ENCODE data around the gene IYD.

The IYD gene

DNA sequence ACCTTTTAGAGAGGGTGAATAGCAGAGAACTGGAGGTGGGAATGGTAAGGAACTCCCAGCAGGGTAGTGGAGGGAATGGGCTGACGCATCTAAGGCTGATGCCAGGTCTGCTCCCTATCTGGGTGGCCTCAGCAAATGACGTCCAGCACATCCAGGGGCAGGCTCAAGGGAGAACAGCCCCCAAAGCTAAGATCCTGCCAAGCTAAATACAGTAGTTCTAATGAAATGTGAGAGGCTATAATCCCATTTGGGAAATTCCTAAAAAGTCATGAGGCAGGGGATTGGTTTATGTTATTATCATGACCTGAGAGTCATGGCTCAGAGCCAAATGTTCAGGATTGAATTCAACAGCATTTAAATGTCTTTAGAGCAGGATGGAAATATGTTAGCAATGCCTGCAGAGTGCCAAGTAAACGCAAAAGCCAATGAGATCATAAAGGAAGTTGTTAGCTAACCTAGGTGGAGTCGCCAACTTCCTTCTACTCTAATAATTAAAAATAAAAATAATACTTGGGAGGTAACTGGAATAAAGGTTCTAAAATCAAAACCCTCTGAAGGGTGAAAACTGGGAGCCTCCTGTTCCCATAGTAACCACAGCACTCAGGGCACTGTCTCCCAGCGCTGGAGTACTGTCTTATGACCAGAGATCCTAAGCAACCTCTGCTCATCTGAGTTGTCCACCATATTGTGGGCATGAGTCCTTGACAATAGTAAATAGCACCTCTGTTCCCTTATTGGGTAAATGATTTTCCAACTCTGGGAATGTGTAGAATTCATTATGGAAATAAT is 34.8 kb downstream of the IYD start:
- no peaks in the 10 kb centered on the region for H3K9me3 ChIP-seq (ENCODE audit: control insufficient read depth in 1 of 2, low read length in 2 of 2)
- no peaks in the 10 kb centered on the region for H3K27me3 ChIP-seq (ENCODE audit: low read depth, low read length)
- no peaks in the 10 kb centered on the region for H3K4me1 ChIP-seq (ENCODE audit: control insufficient read depth in 1 of 2, insufficient read depth in 2 of 2, low read length in 2 of 2)
- H3K27ac ChIP-seq (ENCODE audit: low read length): no peak overlapping the region
- H3K4me3 ChIP-seq (ENCODE audit: low read depth in 1 of 2, low read length in 2 of 2): no peak overlapping the region
- H3K36me3 ChIP-seq (ENCODE audit: control insufficient read depth in 1 of 2, insufficient read depth in 2 of 2, low read length in 2 of 2): no peaks in the 10 kb centered on the region

DNA sequence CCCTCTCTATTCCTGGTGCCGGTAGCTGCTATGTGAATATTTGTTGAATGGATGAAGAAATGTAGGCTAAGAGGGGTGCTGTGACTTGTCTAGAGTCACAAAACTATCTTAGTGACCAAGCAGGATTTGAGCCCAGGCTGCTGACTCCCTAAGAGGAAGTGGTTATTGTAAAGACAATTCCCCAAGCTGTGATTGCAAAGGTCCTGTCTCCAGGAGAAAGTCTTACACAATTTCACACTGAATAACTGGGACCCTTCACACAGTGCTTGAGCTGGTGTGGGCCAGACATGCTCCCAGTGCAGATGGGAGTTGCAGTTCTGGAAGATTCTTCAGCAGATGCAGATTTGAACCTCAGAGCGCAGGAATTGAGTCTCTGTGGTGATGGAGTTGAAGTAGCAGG is 38.1 kb downstream of the IYD start:
- H3K27ac ChIP-seq (ENCODE audit: low read length): no peak overlapping the region
- H3K36me3 ChIP-seq (ENCODE audit: control insufficient read depth in 1 of 2, insufficient read depth in 2 of 2, low read length in 2 of 2): no peaks in the 10 kb centered on the region
- H3K27me3 ChIP-seq (ENCODE audit: low read depth, low read length): no peaks in the 10 kb centered on the region
- H3K9me3 ChIP-seq (ENCODE audit: control insufficient read depth in 1 of 2, low read length in 2 of 2): no peaks in the 10 kb centered on the region
- peaks cover 13 to 18% of the 10 kb centered on the region in 2 donors for H3K4me1 ChIP-seq (ENCODE audit: control insufficient read depth in 1 of 2, insufficient read depth in 2 of 2, low read length in 2 of 2)
- H3K4me3 ChIP-seq (ENCODE audit: low read depth in 1 of 2, low read length in 2 of 2): no peak overlapping the region

DNA sequence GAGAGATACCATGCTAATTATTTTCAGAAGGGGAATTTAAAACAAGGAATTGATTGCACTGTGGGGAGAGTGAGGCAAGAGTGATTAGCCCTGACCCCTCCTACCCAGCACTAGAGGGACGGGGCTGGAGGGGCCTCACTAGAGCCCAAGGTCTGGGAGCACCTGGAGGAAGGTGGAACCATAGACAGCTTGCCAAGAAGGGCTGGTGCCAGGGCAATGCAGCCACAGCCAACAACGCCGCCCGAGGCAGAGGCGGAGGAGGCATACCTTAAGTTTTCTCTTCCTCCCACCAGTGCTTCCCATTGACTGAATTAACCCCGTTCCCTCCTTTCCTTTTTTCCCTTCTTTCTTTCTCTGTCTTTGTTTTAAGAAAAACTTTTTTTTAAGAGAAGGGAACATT is 40.0 kb downstream of the IYD start:
- no peak overlapping the region for H3K4me3 ChIP-seq (ENCODE audit: low read depth in 1 of 2, low read length in 2 of 2)
- no peak overlapping the region for H3K27ac ChIP-seq (ENCODE audit: low read length)
- no peaks in the 10 kb centered on the region for H3K9me3 ChIP-seq (ENCODE audit: control insufficient read depth in 1 of 2, low read length in 2 of 2)
- no peaks in the 10 kb centered on the region for H3K36me3 ChIP-seq (ENCODE audit: control insufficient read depth in 1 of 2, insufficient read depth in 2 of 2, low read length in 2 of 2)
- H3K27me3 ChIP-seq (ENCODE audit: low read depth, low read length): no peaks in the 10 kb centered on the region
- H3K4me1 ChIP-seq (ENCODE audit: control insufficient read depth in 1 of 2, insufficient read depth in 2 of 2, low read length in 2 of 2): peaks cover 13 to 18% of the 10 kb centered on the region in 2 donors

DNA sequence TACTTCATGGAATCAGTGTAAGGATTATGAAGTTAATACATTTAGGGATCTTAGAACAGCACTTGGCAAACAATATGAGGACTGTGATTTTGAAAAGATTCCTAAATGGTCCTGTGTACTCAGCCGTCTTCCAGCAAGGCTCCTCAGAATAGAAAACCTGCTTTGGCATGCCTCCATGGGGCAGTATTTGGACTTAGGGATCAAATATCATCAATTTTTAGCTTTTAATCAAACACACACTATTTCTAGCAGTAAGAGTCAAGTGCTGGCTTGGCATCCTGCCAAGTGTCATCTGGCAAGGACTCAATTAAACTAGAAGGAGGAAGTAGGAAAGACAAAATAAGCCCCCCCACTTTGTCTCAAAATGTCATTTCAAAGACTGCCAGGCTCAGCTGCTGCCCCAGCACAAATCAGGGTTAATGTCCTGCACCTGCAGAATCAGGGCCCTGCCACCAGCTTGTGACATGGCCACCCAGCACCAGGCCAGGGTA is 40.8 kb downstream of the IYD start:
- no peaks in the 10 kb centered on the region for H3K27me3 ChIP-seq (ENCODE audit: low read depth, low read length)
- H3K27ac ChIP-seq (ENCODE audit: low read length): no peak overlapping the region
- no peak overlapping the region for H3K4me3 ChIP-seq (ENCODE audit: low read depth in 1 of 2, low read length in 2 of 2)
- no peaks in the 10 kb centered on the region for H3K9me3 ChIP-seq (ENCODE audit: control insufficient read depth in 1 of 2, low read length in 2 of 2)
- no peaks in the 10 kb centered on the region for H3K36me3 ChIP-seq (ENCODE audit: control insufficient read depth in 1 of 2, insufficient read depth in 2 of 2, low read length in 2 of 2)
- H3K4me1 ChIP-seq (ENCODE audit: control insufficient read depth in 1 of 2, insufficient read depth in 2 of 2, low read length in 2 of 2): peaks cover 13 to 18% of the 10 kb centered on the region in 2 donors

DNA sequence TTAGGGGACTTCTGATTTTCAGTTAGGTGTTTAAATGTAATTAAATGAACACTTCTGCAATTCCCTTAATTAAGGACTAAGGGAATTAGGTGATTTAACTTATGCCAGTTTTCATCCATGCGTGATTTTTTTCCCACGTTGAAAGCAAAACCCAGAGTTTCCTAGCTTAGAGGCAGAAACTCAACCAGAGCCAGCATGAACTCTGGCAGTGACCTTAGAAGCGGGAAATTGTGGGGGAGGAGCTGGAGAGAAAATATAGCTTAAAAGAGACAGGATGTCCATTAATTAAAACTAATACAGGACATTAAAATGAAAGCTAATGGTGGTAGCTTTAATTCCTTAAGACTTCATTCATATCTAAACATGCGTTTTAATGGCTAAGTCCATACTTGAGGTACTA is 41.6 kb downstream of the IYD start:
- H3K27ac ChIP-seq (ENCODE audit: low read length): no peak overlapping the region

DNA sequence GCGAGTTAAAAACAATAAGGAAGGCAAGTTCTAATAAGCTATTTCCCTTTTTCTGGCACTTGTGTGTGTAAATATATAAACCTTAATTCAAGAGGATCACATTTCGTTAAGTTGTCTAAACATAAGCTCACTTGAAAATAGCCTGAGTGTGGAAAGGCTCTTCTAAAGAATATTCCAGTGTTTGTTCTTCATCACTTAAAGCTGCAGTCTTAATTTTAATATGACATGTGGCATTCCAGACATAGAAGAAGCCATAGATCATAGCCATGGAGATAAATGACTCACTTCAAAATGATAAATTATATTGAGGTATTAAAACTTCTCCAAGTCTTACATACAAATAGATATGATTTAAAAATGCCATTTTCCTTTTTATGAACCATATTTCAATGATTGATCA is 42.1 kb downstream of the IYD start:
- Histone ChIP-seq H3K4me3 (ENCODE audit: low read depth in 1 of 2, low read length in 2 of 2) (no peak overlapping the region), H3K36me3 (ENCODE audit: control insufficient read depth in 1 of 2, insufficient read depth in 2 of 2, low read length in 2 of 2) (no peaks in the 10 kb centered on the region), H3K9me3 (ENCODE audit: control insufficient read depth in 1 of 2, low read length in 2 of 2) (no peaks in the 10 kb centered on the region), H3K27ac (ENCODE audit: low read length) (no peak overlapping the region), H3K4me1 (ENCODE audit: control insufficient read depth in 1 of 2, insufficient read depth in 2 of 2, low read length in 2 of 2) (peaks cover 13 to 18% of the 10 kb centered on the region in 2 donors), H3K27me3 (ENCODE audit: low read depth, low read length) (no peaks in the 10 kb centered on the region)

More for the DNA sequence above, 41.6 kb downstream of the IYD start:
- Histone ChIP-seq H3K27me3 (ENCODE audit: low read depth, low read length) (no peaks in the 10 kb centered on the region), H3K4me1 (ENCODE audit: control insufficient read depth in 1 of 2, insufficient read depth in 2 of 2, low read length in 2 of 2) (peaks cover 13 to 18% of the 10 kb centered on the region in 2 donors), H3K4me3 (ENCODE audit: low read depth in 1 of 2, low read length in 2 of 2) (no peak overlapping the region), H3K36me3 (ENCODE audit: control insufficient read depth in 1 of 2, insufficient read depth in 2 of 2, low read length in 2 of 2) (no peaks in the 10 kb centered on the region), H3K9me3 (ENCODE audit: control insufficient read depth in 1 of 2, low read length in 2 of 2) (no peaks in the 10 kb centered on the region)

DNA sequence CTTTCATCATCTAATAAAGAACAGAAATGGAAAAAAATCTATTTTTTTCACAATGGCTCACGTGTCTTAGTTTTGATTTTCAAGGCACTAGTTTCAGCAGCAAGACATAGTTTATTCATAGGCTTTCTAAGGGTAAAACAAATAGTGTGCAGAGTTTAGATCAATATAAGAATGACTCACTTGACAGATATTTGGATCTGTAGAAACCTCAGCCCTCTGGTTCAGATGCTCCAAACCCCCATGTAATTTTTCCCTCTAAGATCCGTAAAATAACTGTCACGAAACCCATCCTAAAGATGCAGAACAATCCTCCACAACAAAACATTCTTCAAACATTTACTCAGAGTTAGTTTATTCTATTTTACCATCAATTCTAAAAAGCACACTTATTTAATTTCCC is 43.4 kb downstream of the IYD start:
- H3K27me3 ChIP-seq (ENCODE audit: low read depth, low read length): no peaks in the 10 kb centered on the region
- H3K27ac ChIP-seq (ENCODE audit: low read length): no peak overlapping the region
- no peaks in the 10 kb centered on the region for H3K9me3 ChIP-seq (ENCODE audit: control insufficient read depth in 1 of 2, low read length in 2 of 2)
- no peak overlapping the region for H3K4me3 ChIP-seq (ENCODE audit: low read depth in 1 of 2, low read length in 2 of 2)
- H3K4me1 ChIP-seq (ENCODE audit: control insufficient read depth in 1 of 2, insufficient read depth in 2 of 2, low read length in 2 of 2): peaks cover 13 to 18% of the 10 kb centered on the region in 2 donors
- no peaks in the 10 kb centered on the region for H3K36me3 ChIP-seq (ENCODE audit: control insufficient read depth in 1 of 2, insufficient read depth in 2 of 2, low read length in 2 of 2)

DNA sequence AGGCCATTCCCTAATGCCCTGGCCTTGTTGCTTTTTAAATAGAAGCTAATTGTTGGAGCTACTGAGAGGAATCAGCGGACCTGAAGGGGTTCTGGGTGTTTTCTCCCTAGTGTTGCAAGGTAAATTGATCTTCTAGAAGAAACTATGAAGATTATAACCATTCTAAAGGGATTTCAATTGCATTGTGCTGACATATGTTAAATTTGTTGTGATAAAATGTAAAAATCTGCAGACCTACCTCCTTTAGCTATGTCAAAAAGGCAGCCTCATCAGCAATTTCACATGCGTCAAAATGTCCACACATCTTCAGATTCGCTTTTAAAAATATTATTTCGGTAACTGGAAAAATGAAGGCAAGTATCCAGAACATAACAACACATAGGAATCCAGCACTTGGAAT is 44.4 kb downstream of the IYD start:
- Histone ChIP-seq H3K27ac (ENCODE audit: low read length) (no peak overlapping the region), H3K9me3 (ENCODE audit: control insufficient read depth in 1 of 2, low read length in 2 of 2) (no peaks in the 10 kb centered on the region), H3K4me3 (ENCODE audit: low read depth in 1 of 2, low read length in 2 of 2) (no peak overlapping the region), H3K4me1 (ENCODE audit: control insufficient read depth in 1 of 2, insufficient read depth in 2 of 2, low read length in 2 of 2) (peaks cover 13 to 18% of the 10 kb centered on the region in 2 donors), H3K27me3 (ENCODE audit: low read depth, low read length) (no peaks in the 10 kb centered on the region), H3K36me3 (ENCODE audit: control insufficient read depth in 1 of 2, insufficient read depth in 2 of 2, low read length in 2 of 2) (no peaks in the 10 kb centered on the region)

DNA sequence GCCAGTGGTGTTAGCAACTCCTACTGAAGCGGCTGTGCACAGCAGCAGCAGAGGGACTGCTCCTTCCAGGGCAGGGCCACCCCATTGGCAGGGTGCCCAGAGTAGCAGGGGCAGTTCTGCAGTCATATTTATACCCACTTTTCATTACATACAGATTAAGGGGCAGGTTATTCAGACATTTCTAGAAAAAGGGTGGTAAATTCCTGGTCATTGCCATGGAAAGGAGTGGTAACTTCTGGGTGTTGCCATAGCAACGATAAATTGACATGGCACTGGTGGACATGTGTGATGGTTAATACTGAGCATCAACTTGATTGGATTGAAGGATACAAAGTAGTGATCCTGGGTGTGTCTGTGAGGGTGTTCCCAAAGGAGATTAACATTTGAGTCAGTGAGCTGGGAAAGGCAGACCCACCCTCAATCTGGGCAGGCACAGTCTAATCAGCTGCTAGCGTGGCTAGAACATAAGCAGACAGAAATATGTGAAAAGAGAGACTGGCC is 45.0 kb downstream of the IYD start:
- H3K4me3 ChIP-seq (ENCODE audit: low read depth in 1 of 2, low read length in 2 of 2): no peak overlapping the region
- no peak overlapping the region for H3K27ac ChIP-seq (ENCODE audit: low read length)
- no peaks in the 10 kb centered on the region for H3K36me3 ChIP-seq (ENCODE audit: control insufficient read depth in 1 of 2, insufficient read depth in 2 of 2, low read length in 2 of 2)
- no peaks in the 10 kb centered on the region for H3K9me3 ChIP-seq (ENCODE audit: control insufficient read depth in 1 of 2, low read length in 2 of 2)
- peaks cover 13 to 18% of the 10 kb centered on the region in 2 donors for H3K4me1 ChIP-seq (ENCODE audit: control insufficient read depth in 1 of 2, insufficient read depth in 2 of 2, low read length in 2 of 2)
- H3K27me3 ChIP-seq (ENCODE audit: low read depth, low read length): no peaks in the 10 kb centered on the region

DNA sequence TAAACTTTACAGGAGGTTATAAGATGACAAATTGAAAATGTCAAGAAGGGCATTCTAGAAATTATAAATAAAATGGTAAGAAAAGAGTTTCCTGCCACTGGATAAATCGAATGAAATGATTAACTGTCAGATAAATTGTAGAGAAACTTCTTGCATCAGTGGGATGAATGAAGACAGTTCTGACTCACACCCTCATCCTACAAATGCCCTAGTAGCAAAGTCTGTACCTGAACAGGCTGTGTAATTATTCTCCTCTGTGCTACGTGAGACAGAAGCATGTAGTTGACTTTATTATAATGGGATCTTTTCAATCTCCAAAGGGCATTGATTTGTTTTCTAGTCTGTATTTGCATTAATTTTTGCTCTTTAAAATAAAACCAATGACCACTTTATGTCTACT is 47.3 kb downstream of the IYD start:
- no peaks in the 10 kb centered on the region for H3K9me3 ChIP-seq (ENCODE audit: control insufficient read depth in 1 of 2, low read length in 2 of 2)
- H3K4me3 ChIP-seq (ENCODE audit: low read depth in 1 of 2, low read length in 2 of 2): no peak overlapping the region
- no peak overlapping the region for H3K27ac ChIP-seq (ENCODE audit: low read length)
- H3K36me3 ChIP-seq (ENCODE audit: control insufficient read depth in 1 of 2, insufficient read depth in 2 of 2, low read length in 2 of 2): no peaks in the 10 kb centered on the region
- H3K4me1 ChIP-seq (ENCODE audit: control insufficient read depth in 1 of 2, insufficient read depth in 2 of 2, low read length in 2 of 2): peaks cover 0 to under 1% of the 10 kb centered on the region in 2 donors
- H3K27me3 ChIP-seq (ENCODE audit: low read depth, low read length): no peaks in the 10 kb centered on the region

DNA sequence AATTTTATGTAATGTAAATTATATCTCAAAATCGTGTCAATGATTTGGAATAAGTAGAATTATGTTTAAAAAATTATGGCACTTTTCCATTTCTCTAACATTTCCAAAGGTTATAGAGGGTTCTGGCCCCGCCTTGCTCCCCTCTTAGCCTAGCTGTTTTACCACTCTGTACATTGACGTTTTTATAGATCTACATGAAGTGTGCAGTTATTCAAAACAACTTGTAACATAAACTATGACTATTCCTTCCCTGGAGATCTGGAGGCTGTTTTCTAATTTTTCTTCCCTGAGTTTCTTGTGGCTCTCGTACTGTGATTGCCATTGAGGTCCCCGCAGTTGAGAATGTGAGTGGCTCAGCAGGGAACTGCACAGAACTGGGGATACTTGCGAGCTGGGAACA is 48.4 kb downstream of the IYD start:
- Histone ChIP-seq H3K27ac (ENCODE audit: low read length) (no peak overlapping the region), H3K9me3 (ENCODE audit: control insufficient read depth in 1 of 2, low read length in 2 of 2) (no peaks in the 10 kb centered on the region), H3K36me3 (ENCODE audit: control insufficient read depth in 1 of 2, insufficient read depth in 2 of 2, low read length in 2 of 2) (no peaks in the 10 kb centered on the region), H3K4me3 (ENCODE audit: low read depth in 1 of 2, low read length in 2 of 2) (no peak overlapping the region), H3K27me3 (ENCODE audit: low read depth, low read length) (no peaks in the 10 kb centered on the region), H3K4me1 (ENCODE audit: control insufficient read depth in 1 of 2, insufficient read depth in 2 of 2, low read length in 2 of 2) (no peaks in the 10 kb centered on the region)
